Measurements from ENCODE around the gene SORD. TPM values are rescaled to one million over a fixed set of nuclear protein-coding genes. Genes with fewer than 3 reads are reported as not detected.
"Not testable (repeated sequence)": the region's sequence is repeated elsewhere in the genome, so short reads cannot be mapped to it uniquely, and the experiment has no call there.

The SORD gene
- total RNA-seq, 3 donors from 2014 or later: 26.9 to 42.7 (median 32.6) TPM

DNA sequence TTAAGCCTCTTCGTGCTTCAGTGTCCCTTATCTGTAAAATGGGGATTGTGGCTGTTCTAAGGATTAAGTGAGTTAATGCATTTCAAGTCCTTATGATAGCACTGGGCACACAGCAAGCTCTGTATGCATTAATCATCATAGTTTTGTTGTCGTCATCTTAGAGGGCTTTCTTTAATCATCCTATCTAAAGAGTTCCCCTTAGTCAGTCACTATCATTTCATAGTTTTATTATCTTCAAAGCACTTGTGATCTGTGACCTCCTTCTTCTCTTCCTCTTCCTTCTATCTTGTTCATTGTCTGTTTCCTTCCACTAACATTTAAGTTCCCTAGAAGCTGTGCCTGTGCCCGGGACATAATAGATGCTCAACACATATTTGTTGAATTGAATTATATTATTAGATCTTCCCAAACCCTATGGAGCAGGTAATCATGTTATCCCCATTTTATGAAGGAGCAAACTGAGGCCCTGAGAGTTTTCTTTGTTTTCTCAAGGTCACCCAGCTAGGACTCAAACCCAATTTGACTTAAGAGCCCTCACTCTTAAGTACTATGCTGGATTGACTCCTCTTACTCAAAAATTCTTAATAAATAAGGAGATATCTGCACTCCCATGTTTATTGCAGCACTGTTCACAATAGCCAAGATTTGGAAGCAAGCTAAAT is 66.8 kb downstream of the SORD start:
- no peaks in the 10 kb centered on the region for H3K9me3 Mint-ChIP-seq
- peaks cover 20% of the 10 kb centered on the region for H3K27me3 Mint-ChIP-seq (ENCODE audit: low read depth)
- ATAC-seq (no peak), DNase-seq (no peak)
- no peak overlapping the region for H3K4me3 Mint-ChIP-seq
- no peaks in the 10 kb centered on the region for H3K36me3 Mint-ChIP-seq (ENCODE audit: insufficient read depth)
- H3K4me1 Mint-ChIP-seq (ENCODE audit: low read depth): no peaks in the 10 kb centered on the region

DNA sequence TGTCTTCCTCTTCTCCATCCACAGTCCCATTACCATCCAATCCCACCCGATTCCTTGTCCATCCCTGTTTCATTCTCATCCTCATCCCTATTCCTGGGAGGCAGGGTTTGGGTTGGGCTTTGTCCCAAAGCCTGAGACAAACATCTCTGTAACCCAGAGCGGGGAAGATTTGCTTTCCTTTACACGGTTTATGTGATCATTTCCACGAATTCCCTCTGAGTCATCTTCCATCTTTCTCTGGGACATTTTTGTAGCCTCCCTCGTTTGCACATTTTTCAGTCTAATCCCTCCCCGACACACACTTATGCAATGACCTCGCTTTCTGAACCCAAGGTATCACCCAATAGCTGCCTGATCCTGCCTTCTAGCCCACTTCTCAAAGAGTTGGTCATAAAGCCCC is 68.2 kb downstream of the SORD start:
- Mint-ChIP-seq H3K27me3 (ENCODE audit: low read depth) (peaks cover 17% of the 10 kb centered on the region), H3K4me3 (no peak overlapping the region), H3K36me3 (ENCODE audit: insufficient read depth) (no peaks in the 10 kb centered on the region), H3K9me3 (no peaks in the 10 kb centered on the region), H3K4me1 (ENCODE audit: low read depth) (no peaks in the 10 kb centered on the region)
- no peak for ATAC-seq
- no peak for DNase-seq

DNA sequence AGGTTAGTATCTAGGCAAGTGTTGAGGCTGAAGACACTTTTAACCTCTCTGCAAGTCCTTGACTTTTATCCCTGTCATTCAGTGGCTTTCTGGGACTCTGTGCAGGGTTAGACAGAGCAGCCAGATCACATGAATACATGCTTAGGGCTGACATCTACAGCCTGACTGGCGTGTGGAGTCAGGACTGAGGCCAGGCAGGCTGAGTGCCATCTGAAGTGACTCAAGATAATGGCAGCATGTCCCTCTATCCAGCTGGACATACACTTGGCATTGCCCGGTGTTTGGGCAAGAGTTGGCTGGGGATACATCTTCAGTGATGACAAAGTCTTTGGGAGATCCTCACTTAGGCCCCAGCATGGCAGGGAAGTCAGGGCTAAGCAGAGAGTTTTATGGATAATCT is 68.6 kb downstream of the SORD start:
- Mint-ChIP-seq H3K27me3 (ENCODE audit: low read depth) (peaks cover 17% of the 10 kb centered on the region), H3K9me3 (no peaks in the 10 kb centered on the region), H3K36me3 (ENCODE audit: insufficient read depth) (no peaks in the 10 kb centered on the region)

DNA sequence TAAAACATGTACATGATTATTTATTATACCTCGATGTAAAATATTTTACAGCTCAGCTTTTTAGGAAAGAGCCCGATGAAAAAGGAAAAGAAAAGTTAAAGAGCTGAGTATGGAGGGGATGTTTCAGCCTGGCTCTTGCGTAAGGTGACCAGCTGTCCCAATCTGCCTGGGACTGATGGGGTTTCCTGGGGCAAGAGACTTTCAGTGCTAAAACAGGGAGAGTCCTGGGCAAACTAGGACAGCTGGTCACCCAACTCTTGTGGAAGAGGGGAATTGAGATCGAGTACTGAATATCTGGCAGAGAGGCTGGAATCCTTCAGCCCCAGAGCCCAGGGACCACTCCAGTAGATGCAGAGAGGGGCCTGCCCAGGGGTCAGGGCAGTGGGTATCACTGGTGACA is 70.0 kb downstream of the SORD start:
- Mint-ChIP-seq H3K9me3 (no peaks in the 10 kb centered on the region), H3K27me3 (ENCODE audit: low read depth) (peaks cover 6% of the 10 kb centered on the region), H3K4me1 (ENCODE audit: low read depth) (no peaks in the 10 kb centered on the region), H3K4me3 (no peak overlapping the region), H3K36me3 (ENCODE audit: insufficient read depth) (no peaks in the 10 kb centered on the region)
- no peak for DNase-seq
- no peak for ATAC-seq

More for the DNA sequence above, 68.6 kb downstream of the SORD start:
- no peak for ATAC-seq
- no peak overlapping the region for H3K4me3 Mint-ChIP-seq
- H3K4me1 Mint-ChIP-seq (ENCODE audit: low read depth): no peaks in the 10 kb centered on the region
- DNase-seq: no peak

DNA sequence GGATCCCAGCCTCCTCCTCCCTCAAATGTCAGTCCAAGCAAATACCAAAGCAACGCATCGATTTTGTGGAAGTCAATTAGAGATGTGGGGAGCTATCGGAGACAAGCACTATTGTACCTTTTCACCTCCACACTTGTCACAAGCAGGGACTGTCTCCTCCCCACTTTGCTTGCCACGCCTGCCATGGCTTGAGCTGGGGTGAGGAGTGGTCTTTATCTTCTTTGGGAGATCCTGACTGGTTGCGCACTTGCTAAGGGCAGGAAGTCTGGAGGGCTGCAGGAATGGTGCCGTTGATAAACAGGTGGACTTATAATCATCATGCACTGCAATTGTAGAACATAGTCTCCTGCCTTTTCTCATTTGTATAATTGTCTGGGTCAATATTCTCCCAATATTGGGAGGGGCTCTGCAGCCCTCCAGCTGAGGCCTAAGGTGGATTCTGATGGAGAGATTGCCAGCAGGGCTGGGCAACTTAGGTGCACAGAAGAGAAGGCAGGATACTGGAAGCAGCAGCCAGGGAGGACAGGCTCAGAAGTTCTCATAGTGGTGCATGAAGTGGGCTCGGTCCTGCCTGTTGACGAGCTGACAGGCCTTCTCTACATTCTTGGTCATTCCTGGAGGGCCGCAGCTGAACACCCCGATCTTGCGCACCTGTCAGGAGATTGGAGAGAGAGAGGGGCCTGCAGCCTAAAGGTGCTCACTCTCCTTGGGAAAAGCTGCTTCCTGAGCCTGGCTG is 70.8 kb downstream of the SORD start:
- H3K36me3 Mint-ChIP-seq (ENCODE audit: insufficient read depth): no peaks in the 10 kb centered on the region

DNA sequence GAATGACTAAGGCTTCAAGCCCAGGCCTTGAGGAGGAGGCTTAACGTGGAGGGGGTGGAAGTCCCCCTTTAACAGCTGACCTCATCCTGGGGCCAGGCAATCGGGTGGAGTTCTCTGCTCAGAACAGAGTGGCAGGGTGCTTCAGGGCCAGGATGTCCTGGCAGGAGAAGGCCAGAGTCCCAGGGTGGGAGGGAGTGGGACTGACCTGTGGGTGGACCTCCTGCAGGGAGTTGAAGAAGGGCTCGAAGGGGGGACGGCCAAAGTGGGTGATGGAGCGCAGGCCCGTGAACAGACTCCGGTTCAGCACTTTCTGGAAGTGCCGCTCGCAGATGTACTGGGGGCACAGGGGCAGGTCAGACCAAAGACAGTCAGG is 71.3 kb downstream of the SORD start:
- H3K4me3 Mint-ChIP-seq: no peak overlapping the region
- H3K9me3 Mint-ChIP-seq: no peaks in the 10 kb centered on the region
- H3K4me1 Mint-ChIP-seq (ENCODE audit: low read depth): no peaks in the 10 kb centered on the region
- no peaks in the 10 kb centered on the region for H3K36me3 Mint-ChIP-seq (ENCODE audit: insufficient read depth)
- H3K27me3 Mint-ChIP-seq (ENCODE audit: low read depth): peaks cover 5% of the 10 kb centered on the region
- DNase-seq (no peak), ATAC-seq (no peak)

More for the DNA sequence above, 70.8 kb downstream of the SORD start:
- Mint-ChIP-seq H3K9me3 (no peaks in the 10 kb centered on the region), H3K4me3 (no peak overlapping the region), H3K4me1 (ENCODE audit: low read depth) (no peaks in the 10 kb centered on the region), H3K27me3 (ENCODE audit: low read depth) (peaks cover 5% of the 10 kb centered on the region)
- no peak for DNase-seq
- ATAC-seq: no peak

DNA sequence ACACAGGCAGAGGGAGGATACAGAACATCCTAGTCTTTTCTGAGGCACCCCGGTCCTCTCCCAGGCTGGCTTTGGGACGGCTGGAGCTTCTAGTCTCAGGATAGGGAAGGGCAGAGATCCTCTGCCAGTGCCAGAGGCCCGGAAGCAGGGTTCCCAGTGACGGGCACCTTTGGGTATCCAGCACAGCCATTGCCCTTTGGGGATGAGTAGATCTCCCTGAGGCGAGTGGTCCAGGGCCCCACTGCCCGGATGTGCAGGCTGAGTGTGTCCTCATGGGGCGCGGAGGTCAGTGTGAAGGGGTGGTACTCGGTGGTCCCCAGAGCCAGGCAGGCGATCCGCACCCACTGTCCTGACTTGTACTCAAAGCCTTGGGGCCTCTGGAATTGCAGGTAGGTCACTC is 72.7 kb downstream of the SORD start:
- no peak for ATAC-seq

DNA sequence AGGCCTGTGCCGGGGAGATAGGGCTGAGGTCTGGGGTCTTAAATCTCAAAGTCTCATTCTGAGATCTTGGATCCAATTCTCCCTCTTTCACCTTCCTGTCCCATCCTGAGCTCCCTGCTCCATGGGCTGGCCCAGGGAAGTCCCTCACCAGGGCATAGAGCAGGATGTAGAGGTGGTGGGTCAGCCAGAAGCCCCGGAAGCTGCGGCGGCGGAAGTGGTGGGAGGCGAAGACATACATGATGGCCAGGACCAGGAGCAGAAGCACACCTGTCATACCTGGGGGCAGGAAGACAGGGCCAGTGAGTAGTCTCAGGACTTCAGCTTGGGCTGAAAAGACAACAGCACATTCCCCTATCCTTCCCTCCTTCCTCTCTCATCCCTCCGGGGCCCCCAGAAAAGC is 74.5 kb downstream of the SORD start:
- ATAC-seq (no peak), DNase-seq (no peak)
- Mint-ChIP-seq H3K9me3 (no peaks in the 10 kb centered on the region), H3K27me3 (ENCODE audit: low read depth) (peaks cover 4% of the 10 kb centered on the region), H3K4me1 (ENCODE audit: low read depth) (no peaks in the 10 kb centered on the region), H3K4me3 (no peak overlapping the region), H3K36me3 (ENCODE audit: insufficient read depth) (no peaks in the 10 kb centered on the region)

More for the DNA sequence above, 72.7 kb downstream of the SORD start:
- Mint-ChIP-seq H3K4me1 (ENCODE audit: low read depth) (no peaks in the 10 kb centered on the region), H3K27me3 (ENCODE audit: low read depth) (peaks cover 7% of the 10 kb centered on the region), H3K4me3 (no peak overlapping the region), H3K9me3 (no peaks in the 10 kb centered on the region), H3K36me3 (ENCODE audit: insufficient read depth) (no peaks in the 10 kb centered on the region)
- DNase-seq: no peak

DNA sequence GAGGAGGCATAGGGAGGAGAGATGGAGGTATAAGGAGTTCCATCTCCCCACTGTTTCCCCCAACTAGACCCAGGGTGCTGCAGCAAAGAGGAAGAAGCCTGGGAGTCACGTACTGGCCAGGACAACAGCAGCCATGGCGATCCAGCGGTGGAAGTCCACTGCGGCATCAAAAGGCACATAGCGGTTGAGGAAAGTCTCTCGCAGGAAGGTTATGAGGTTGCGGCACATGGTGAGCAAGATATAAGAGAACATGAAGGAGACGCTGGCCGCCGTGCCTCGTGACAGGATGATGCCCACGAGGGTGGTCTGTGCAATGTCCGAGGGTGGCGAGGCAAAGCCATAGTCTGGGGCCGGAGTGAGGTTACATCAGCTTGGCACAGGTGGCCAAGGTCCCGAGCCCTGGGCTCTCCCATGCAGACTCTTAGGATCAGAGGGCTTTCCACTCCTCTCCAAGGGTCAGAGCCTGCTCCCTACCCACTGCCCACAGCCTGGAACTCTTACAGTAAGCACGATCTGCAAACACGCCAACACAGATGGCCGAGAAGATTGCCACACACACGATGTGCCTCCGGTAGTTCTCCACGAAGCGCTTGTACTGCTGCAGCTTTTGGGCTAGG is 76.7 kb downstream of the SORD start:
- Mint-ChIP-seq H3K36me3 (ENCODE audit: insufficient read depth) (no peaks in the 10 kb centered on the region), H3K4me3 (no peak overlapping the region), H3K4me1 (ENCODE audit: low read depth) (no peaks in the 10 kb centered on the region), H3K27me3 (ENCODE audit: low read depth) (peaks cover 4% of the 10 kb centered on the region), H3K9me3 (no peaks in the 10 kb centered on the region)
- ATAC-seq (no peak), DNase-seq (no peak)

DNA sequence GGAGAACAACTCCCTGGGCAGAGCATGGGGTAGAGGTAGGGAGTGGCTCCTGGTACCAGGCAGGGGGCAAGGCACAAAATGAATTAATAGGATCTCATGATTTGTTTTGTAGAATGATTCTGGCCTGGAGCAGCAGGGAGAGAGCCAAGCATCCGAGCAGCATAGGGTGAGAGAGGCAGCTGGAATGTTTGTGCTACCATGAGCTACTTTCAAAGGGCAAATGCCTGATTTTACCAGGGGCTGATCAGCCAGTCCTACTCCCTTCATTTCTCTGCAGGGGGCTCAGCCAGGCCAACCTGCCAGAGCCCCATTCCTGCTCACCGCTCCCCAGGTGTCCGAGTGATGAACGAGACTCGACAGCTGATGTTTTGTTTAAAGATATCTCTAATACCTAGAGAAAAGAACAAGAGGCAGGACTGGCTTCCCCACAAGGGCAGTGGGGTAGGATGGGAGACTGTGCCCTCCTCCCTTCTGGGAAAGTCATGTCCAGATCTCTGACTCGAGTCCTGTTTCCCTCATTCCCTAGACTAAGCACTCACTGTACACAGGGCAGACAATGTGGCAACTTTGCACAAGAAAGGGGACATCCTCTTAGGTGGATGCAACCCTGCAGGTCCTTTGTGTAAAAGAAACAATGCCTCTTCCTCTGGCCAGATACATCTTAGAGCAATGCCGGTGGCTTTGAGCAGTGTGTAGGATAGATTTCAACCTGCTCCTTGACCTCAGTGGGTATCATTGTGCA is 78.1 kb downstream of the SORD start:
- Mint-ChIP-seq H3K36me3 (ENCODE audit: insufficient read depth) (no peaks in the 10 kb centered on the region), H3K4me3 (no peak overlapping the region), H3K27me3 (ENCODE audit: low read depth) (peaks cover 9% of the 10 kb centered on the region), H3K9me3 (no peaks in the 10 kb centered on the region), H3K4me1 (ENCODE audit: low read depth) (no peaks in the 10 kb centered on the region)
- DNase-seq (no peak), ATAC-seq (no peak)

DNA sequence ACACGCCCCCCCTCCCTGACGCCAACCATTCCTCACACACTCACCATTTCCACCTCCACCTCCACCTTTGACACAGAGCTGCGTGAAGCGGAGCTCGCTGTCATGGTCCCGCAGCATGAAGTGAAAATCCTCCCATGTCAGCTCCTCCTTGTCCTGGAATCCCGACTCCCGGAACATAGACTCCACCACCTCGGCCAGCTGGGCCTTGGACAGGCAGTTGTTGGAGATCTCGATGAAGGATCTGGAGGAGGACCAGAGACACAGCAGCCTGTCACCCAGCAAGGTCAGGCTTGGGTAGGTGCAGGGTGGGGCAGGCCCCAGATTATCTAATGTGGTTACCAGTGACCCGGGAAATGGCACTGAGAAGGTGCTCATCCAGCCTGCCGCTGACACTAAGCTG is 78.8 kb downstream of the SORD start:
- peaks cover 13% of the 10 kb centered on the region for H3K27me3 Mint-ChIP-seq (ENCODE audit: low read depth)
- no peak overlapping the region for H3K4me3 Mint-ChIP-seq
- ATAC-seq (no peak), DNase-seq (no peak)
- no peaks in the 10 kb centered on the region for H3K9me3 Mint-ChIP-seq
- no peaks in the 10 kb centered on the region for H3K36me3 Mint-ChIP-seq (ENCODE audit: insufficient read depth)
- no peaks in the 10 kb centered on the region for H3K4me1 Mint-ChIP-seq (ENCODE audit: low read depth)

DNA sequence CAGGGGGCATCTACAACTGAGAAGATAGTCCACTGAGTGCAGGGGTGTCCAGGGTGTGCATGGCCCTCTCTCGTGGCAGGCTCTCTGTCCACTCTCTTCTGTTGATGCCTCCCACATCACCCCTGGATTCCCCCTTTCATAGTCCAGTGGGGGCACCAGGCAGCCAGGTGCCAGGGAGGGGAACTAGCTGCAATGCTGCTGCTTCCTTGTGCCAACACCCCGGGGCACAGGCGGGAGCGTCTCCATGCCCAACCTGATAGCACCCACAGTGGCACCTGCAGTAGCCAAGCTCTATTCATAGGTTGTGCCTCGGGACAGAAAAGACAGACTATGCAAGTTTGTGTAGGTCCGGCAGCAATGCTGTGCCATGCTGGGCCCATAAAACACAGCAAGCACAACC is 79.2 kb downstream of the SORD start:
- Mint-ChIP-seq H3K4me3 (no peak overlapping the region), H3K4me1 (ENCODE audit: low read depth) (no peaks in the 10 kb centered on the region), H3K27me3 (ENCODE audit: low read depth) (peaks cover 17% of the 10 kb centered on the region), H3K36me3 (ENCODE audit: insufficient read depth) (no peaks in the 10 kb centered on the region), H3K9me3 (no peaks in the 10 kb centered on the region)
- ATAC-seq (no peak), DNase-seq (no peak)

DNA sequence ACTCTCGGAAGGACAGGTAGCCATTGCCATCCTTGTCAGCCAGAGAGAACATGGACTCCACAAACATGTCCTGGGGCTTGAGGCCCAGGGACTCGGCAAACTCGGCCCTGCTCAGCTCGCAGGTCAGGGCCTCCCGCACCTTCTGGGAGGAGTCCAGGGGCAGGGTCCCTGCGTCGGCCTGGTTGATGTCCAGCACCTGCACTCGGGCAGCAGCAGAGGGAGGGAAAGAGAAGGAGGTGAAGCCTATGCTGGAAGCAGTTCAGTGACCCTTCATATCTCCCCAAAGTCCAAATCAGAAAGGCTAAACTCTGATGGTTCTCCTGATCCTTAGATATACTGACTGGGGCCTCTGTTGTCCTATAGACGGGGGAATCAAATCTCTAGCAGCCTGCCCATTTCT is 81.2 kb downstream of the SORD start:
- H3K36me3 Mint-ChIP-seq (ENCODE audit: insufficient read depth); H3K9me3 Mint-ChIP-seq; H3K4me3 Mint-ChIP-seq; DNase-seq; H3K4me1 Mint-ChIP-seq (ENCODE audit: low read depth); ATAC-seq: not testable (repeated sequence)
- H3K27me3 Mint-ChIP-seq (ENCODE audit: low read depth): peaks cover 25% of the 10 kb centered on the region

DNA sequence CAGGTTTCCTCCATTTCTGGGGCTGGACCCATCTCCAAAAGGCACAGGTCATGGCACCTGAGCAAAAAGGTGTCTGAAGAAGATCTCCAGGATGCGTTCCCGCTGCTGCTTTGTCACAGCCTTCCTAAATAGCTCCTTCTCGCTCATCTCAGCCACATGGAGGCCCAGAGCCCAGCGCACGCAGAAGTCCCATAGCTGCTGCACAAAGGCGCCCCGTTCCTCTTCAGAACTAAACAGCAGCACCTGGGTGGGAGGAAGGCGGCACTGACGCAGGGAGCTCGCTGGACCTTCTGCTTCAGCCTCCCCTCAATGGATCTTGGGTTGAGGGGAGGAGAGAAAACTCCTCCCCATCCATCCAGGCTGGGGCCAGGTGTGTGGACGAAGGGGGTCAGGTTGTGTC is 82.6 kb downstream of the SORD start:
- H3K36me3 Mint-ChIP-seq (ENCODE audit: insufficient read depth): no peaks in the 10 kb centered on the region
- DNase-seq (no peak), ATAC-seq (no peak)
- no peak overlapping the region for H3K4me3 Mint-ChIP-seq
- H3K9me3 Mint-ChIP-seq: no peaks in the 10 kb centered on the region
- H3K27me3 Mint-ChIP-seq (ENCODE audit: low read depth): peaks cover 37% of the 10 kb centered on the region
- no peaks in the 10 kb centered on the region for H3K4me1 Mint-ChIP-seq (ENCODE audit: low read depth)
